HK-2 (cell line): Measurements from ENCODE around the gene UPK3BL2.
A peak's percentile ranks its signal among the peaks of the same experiment; 100 is the strongest.
"Not testable (repeated sequence)": the region's sequence is repeated elsewhere in the genome, so short reads cannot be mapped to it uniquely, and the experiment has no call there.

Experiments
- DNase-seq: peaks from one replicate; pipeline ENCODE4 v3.0.0-alpha.2; 2018; ENCODE audit not compliant: unreplicated experiment

UPK3BL2 gene, protein sequence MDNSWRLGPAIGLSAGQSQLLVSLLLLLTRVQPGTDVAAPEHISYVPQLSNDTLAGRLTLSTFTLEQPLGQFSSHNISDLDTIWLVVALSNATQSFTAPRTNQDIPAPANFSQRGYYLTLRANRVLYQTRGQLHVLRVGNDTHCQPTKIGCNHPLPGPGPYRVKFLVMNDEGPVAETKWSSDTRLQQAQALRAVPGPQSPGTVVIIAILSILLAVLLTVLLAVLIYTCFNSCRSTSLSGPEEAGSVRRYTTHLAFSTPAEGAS

DNA sequence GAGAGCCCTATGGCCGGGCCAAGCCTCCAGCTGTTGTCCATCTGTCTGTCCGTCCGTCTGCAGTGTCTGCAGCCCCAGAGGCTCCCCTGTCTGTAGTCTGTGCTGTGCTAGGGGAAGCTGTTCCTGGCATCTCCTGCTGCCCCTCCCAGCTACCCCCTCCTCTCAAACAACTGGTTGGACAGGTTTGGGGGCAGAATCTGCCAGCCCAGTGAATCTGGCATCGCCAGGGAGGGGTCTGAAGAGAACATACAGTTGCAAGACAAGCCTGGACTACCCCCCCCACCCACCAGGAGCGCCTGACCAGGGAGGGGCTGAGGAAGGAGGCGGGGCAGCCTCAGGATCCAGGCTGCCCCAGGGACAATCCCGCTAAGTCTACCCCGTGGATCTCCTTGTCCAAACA lies at the start of gene UPK3BL2:
TSS of gene UPK3BL2 (minus strand) at position 101 of the 400 bp plus-strand sequence. CDS start at position 41, 60 bp downstream.
- not testable (repeated sequence) for DNase-seq

DNA sequence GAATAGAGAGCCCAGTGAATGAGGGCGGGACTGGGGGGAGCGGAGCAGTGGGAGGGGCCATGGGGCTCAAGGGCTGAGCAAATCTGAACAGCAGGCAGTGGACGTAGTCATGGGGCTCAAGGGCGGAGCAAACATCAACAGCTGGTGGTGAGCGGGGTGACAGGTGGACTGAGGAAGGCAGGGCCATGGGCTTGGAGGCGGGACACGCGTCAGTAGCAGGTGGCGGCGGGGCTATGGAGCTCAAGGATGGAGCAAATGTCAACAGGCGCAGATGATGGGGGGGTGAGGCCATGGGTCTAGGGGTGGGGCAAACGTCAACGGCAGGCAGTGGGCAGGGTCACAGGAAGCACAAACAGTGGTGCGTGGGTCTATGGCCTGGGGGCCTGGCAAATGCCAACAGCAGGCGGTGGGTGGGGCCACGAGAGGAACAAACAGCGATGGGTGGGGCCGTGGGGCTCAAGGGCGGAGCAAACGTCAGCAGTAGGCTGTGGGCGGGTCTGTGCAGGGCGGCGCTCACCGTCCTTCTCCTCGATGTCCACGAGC lies 49.1 kb upstream of the UPK3BL2 start:
- DNase-seq: not testable (repeated sequence)

DNA sequence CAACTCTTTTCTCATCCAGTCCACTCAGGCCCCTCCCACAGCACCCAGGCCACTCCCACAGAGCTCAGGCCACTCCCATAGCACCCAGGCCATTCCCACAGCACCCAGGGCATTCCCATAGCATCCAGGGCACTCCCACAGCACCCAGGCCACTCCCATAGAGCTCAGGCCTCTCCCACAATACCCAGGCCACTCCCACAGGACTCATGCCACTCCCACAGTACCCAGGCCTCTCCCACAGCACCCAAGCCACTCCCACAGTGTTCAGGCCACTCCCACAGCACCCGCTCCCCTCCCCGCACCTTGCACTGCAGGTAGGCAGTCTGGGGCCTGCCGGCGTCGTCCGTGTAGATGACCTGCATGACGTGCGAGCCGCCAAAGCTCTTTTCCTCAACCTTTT lies 46.4 kb upstream of the UPK3BL2 start:
- DNase-seq: not testable (repeated sequence)

DNA sequence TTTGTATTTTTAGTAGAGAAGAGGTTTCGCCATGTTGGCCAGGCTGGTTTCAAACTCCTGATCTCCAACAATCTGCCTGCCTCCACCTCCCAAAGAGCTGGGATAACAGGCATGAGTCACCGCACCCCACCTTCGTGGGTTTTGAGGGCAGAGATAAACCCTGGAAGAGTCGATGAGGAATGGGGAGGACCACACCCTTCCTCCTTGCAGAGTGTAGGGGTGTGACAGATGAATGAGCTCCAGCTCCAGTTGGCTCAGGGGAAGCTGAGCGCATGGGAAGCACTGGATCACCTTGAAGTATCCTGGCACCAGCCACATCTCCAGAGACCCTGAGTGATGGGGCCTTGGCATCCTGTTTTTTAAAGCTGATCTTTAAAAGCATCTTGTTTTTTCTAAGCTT lies 40.0 kb upstream of the UPK3BL2 start:
- DNase-seq: not testable (repeated sequence)

DNA sequence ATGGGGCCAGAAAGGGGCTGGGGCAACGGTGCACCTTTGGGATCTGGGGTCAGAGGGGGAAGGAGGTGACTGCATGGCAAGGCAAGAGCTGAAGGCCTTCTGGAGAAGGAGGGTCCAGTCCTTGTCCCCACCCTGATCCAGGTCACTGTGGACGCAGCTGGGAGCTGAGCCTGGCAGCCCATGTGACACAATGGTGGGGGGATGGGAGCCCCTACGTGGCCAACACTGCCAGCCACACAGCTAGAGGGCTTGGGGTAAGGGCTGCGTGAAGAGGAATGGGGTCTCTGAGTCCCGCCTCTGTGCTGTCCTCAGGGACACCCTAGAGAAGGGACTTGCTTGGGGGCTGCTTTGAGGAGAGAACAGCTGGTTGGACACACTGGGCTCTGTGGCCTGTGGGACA lies 38.2 kb upstream of the UPK3BL2 start:
- not testable (repeated sequence) for DNase-seq

DNA sequence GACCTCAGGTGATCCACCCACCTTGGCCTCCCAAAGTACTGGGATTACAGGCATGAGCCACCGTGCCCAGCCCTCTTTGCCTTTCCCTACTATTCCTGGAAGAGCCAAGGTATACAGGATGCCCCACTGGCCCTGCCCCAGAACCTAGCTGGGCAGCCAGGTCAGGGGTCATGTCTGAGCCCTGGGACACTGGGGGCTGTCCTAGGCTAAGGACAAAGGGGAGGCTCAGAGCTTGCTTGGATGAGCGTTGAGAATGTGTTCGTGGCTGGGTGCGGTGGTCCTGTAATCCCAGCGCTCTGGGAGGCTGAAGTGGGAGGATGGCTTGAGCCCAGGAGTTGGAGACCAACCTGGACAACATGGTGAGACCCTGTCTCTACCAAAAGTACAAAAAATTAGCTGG lies 35.0 kb upstream of the UPK3BL2 start:
- not testable (repeated sequence) for DNase-seq

DNA sequence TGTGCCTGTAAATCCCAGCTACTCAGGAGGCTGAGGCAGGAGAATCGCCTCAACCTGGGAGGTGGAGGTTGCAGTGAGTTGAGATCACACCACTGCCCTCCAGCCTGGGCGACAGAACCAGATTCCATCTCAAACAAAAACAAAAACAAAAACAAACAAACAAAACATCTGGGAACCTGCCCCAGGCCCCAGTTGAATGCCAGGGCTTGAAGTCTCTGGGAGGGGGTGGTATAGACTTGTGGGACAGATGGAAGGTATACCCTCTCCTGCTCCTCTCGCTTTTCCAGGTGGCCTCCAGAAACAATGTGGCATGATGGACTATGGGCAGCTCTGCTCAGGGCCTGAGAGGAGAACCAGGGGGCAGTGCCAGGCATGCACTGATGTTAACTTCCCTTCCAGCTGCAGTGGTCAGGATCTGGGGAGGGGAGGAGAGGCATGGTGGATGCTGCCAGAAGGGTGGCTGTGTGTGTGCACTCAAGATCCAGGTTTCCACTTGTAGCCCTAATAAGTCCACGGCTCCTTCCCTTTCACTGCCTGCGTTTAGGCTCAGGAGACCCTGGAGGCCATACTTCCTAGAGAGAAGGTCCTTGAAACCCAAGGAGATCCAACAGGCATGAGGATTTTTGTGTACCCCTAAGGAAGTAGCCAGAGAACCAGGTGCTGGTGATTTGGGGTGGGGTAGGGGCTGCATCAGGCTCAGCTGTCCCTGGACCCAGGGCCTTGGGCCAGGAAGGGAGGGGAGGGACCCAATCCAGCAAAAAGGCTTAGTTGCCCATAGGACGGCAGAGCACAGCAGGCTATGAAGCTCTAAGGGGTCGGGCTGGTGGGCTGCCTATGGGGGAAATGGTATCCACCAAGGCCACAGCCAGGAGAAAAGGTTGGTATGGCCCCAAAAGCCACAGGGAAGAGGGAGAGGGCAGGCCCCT lies 34.1 kb upstream of the UPK3BL2 start:
- DNase-seq: not testable (repeated sequence)

DNA sequence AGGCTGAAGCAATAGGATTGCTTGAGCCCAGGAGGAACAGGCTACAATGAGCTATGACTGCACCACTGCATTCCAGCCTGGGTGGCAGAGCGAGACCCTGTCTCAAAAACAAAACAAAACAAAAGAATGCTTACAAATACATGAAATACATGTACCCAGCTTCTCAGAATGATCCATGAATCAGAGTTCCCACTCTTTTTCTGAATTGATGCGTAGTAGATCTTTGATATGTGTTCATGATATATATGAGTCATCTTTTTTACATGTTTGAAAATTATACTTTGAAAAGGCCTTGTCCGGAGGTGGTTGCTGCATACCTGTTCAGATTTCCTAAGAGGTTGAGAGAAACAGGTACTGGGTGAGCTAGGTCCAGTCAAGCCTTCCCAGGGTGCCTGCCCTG lies 32.9 kb upstream of the UPK3BL2 start:
- DNase-seq: not testable (repeated sequence)

DNA sequence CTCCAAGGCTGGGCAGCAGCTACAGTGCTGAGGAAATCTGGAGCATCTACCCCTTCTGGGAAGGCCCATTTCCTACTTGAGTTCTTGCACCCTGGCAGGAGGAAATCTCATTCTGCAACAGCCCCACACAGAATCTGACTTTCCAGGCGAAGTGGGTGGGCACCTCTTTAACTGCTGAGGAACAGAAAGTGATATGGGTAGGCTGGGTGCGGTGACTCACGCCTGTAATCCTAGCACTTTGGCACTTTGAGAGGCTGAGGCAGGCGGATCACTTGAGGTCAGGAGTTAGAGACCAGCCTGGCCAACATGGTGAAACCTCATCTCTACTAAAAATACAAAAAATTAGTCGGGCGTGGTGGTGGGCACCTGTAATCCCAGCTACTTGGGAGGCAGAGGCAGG lies 31.1 kb upstream of the UPK3BL2 start:
- DNase-seq: not testable (repeated sequence)

DNA sequence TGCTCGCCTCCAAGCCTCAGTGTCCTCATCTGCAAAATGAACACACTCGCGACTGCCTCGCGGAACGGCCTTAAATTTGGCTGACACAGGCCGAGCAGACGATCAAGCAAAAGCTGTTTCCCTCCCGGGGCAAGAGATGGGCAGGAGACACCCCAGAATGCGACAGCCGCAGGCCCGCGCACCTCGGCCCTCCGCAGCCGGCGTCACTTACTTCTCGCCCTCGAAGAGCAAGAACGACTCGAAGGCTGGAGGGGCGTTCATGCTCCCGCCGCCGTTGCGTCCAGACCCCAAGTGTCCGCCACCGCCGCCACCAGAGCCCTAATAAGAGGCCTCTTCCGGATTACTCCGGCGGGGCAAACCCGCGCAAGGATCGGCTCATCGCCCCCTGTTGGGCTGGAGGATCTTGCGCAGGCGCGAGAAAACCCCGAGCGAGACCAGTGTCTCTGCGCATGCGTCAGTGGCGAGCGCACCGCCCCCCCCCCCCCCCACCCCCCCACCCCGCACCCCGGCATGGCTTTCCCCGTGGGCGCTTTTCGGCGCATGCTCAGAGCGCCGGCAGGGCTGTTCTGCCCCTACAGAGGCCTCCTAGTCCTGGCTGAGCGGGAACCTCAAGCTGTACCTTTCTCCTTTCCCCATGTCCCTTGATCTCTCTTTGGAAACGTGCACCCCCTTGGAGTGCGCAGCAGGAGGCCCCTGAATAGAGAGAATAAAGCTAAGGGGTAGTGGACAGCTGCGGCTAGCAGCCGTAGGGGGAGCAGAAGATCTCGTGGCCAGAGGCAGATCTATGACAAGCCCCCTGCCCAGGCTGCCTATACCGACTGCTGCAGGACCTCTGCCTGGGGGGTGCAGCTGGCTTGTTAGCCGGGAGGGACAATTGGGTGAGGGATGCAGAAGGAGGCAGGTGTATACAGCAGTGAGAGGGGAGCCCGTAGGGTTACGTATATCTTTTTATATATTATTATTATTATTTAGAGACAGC lies 29.1 kb upstream of the UPK3BL2 start, which contains the start of gene POLR2J3:
TSS of gene POLR2J3 (minus strand) at position 323 of the 979 bp plus-strand sequence. CDS start at position 261, 62 bp downstream.
- DNase-seq: peak; percentile 100

DNA sequence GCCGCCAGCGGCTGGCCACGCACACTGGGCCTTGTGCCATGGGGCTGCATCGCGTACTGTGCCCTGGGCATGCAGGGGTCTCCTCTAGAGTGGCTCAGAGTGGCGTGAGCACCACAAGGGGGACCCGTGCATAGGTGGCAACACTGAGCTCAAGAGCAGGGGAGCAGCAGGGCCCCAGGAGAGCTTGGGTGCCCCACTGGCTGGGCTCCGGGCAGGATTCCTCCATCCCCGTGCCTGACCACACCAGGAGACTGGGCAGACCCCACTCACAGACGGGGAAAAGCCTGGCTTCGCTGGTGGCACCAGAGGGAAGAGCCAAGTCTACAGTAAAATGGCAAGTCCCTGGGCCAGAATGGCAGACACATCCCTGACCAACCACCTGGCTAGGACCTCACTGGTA lies 25.1 kb upstream of the UPK3BL2 start:
- DNase-seq: not testable (repeated sequence)

DNA sequence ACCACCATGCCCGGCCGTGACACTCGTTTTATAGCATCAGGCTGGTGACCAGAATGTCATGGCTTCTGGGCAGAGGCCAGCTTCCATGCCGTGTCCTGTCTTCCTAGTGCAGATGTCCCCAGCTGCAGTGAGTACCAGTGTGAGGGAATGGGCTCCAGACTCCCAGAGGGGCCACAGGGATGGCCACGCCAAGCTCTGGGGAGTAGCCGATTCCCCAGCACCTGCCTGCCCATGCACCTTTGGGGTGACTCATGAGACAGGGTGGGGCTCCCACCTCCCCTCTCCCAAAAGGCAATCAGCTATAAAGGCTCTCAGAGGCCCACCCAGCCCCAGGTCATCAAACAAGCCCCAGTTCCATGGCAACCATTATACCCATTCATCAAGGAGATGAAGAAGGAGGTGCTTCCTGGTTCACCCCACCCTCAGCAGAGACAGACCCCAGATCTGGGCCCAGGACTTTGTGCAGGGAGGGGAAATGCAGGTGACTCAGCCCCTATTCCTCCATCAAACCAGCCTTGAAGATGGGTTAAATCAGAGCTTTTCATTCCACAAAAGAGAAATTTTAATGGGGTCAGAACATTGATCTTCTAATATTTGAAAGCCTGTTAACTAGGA lies 7.4 kb upstream of the UPK3BL2 start, which contains the start of gene SPDYE2:
TSS of gene SPDYE2 (plus strand) at position 419 of the 615 bp plus-strand sequence. CDS start 2,030 bp downstream, outside the sequence.
- DNase-seq: not testable (repeated sequence)

DNA sequence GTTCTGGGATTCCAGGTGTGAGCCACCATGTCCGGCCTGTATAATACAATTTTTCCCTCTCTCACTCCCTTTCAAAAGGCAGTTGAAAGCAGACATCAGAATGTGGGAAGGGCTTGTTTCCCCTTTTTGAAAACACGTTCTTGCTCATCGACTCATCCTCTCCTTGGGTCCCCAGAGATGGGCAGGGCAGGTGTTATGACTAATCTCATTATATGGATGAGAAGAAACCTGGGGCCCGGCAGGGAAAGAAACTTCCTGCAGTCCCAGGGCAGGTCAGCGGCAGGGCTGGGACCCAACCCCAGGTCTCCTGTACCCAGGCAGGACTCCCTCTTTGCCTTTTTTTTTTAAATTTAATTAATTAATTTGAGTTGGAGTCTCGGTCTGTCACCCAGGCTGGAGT lies 2.9 kb upstream of the UPK3BL2 start:
- not testable (repeated sequence) for DNase-seq

DNA sequence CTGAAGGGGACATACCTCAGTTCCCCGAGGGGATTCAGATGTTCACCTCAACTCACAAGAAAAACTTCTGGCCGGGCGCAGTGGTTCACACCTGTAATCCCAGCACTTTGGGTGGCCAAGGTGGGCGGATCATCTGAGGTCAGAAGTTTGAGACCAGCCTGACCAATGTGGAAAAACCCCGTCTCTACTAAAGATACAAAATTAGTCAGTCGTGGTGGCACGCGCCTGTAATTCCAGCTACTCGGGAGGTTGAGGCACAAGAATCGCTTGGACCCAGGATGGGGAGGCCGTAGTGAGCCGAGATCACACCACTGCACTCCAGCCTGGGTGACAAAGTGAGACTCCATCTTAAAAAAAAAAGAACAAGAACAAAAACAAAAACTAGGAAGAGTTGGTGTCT lies 1.8 kb upstream of the UPK3BL2 start:
- not testable (repeated sequence) for DNase-seq

DNA sequence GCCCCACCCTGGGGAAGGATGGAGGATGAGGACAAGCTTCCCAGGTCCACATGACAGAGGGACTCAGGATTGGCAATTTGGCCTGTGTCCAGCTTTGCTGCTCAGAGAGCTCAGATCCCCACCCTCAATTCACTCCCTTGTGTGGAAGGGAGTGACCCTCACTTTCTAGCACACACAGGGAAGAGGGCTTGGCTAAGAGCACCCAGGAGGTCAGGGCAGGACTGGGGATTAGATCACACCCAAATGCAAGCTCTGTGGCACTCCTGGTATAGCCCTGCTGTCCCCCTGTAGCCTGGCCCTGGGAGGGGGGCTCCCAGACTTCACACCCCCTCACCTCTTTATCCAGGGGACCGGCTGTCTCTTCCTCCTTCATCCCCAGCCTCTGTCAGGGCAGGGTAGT lies 876 bp upstream of the UPK3BL2 start:
- DNase-seq: not testable (repeated sequence)

DNA sequence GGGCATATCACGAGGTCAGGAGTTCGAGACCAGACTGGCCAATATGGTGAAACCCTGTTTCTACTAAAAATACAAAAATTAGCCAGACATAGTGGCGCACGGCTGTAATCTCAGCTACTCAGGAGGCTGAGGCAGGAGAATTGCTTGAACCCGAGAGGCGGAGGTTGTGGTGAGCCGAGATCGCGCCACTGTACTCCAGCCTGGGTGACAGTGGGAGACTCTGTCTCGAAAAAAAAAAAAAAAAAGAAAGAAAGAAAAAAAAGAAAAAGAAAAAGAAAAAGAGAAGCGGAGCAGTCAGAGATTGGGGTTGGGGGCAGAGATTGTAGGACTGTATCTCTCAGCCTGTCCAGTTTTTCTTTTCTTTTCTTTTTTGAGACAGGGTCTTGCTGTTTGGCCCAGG lies 725 bp downstream of the UPK3BL2 start:
- DNase-seq: not testable (repeated sequence)

DNA sequence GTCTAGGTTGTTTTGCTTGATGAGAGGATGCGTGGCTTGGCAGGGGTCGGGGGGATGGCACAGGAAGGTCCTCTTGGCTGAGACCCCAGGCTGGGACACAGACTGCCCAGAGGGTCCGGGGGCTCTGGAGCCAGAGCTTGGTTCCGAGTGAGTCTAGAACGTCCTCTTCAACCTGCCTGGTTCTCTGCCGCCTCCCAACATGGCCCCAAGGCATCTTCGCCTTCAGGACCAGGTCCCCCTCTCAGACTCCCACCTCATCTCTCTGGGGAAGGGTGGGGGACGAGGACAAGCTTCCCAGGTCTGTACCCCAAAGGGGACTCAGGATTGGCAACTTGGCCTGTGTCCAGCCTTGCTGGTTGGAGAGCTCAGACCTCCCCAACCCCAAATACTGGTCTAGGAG lies 1.4 kb downstream of the UPK3BL2 start:
- DNase-seq: not testable (repeated sequence)

DNA sequence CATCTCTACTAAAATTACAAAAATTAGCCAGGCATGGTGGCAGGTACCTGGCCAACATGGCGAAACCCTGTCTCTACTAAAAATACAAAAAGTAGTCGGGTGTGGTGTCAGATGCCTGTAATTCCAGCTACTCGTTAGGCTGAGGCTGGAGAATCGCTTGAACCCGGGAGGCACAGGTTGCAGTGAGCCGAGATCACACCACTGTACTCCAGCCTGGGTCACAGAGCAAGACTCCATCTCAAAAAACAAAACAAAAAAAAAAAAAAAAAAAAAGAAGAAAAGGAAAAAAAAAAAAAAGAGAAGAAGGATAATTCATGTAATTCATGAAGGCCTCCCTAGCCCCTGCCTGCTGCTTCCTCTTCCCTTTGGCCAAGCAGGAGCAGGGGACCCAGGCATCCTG lies 2.9 kb downstream of the UPK3BL2 start:
- not testable (repeated sequence) for DNase-seq

DNA sequence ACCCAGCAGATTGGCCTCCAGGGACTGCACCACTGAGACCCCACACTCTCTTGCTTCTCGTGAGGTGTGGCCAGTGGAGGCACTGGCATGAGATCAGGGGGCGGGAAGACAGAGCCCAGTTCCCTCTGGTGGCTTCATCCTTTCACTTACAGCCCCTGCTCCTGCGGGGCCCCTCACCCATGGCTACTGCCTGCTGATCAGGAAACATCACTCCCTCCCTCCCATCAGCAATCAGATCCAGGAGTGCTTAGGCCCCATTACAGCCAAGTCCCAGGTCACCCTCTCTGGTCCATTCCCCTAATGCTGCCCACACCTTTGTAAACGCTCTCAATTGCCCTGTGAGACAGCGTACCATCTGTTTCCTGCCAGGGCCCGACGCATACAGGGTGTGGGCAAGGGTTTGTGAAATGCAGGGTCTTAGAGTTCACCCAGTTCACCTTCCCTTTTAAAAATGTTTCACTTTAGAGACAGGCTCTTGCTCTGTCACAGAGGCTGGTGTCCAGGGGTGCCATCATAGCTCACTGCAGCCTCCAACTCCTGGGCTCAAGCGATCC lies 8.4 kb downstream of the UPK3BL2 start:
- DNase-seq: not testable (repeated sequence)

DNA sequence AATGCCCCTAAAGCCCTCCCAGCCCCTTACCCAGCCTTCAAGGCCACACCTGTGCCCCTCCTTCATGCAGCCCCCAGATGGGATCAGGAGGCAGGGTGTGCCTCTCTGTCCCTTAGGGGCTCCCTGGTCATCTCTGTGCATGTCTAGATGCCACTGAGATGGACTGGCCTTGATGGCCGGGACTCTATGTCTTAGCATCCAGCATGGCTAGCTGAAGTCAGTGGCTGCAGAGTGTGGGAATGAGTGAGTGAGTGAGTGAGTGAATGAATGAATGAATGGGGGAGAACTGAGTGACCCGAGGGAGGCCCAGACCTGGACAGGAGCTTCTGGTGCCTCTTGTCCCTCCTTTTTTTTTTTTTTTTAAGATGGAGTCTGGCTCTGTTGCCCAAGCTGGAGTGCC lies 11.4 kb downstream of the UPK3BL2 start:
- not testable (repeated sequence) for DNase-seq
